ENCODE data around the gene PLEKHA7.

The PLEKHA7 gene

DNA sequence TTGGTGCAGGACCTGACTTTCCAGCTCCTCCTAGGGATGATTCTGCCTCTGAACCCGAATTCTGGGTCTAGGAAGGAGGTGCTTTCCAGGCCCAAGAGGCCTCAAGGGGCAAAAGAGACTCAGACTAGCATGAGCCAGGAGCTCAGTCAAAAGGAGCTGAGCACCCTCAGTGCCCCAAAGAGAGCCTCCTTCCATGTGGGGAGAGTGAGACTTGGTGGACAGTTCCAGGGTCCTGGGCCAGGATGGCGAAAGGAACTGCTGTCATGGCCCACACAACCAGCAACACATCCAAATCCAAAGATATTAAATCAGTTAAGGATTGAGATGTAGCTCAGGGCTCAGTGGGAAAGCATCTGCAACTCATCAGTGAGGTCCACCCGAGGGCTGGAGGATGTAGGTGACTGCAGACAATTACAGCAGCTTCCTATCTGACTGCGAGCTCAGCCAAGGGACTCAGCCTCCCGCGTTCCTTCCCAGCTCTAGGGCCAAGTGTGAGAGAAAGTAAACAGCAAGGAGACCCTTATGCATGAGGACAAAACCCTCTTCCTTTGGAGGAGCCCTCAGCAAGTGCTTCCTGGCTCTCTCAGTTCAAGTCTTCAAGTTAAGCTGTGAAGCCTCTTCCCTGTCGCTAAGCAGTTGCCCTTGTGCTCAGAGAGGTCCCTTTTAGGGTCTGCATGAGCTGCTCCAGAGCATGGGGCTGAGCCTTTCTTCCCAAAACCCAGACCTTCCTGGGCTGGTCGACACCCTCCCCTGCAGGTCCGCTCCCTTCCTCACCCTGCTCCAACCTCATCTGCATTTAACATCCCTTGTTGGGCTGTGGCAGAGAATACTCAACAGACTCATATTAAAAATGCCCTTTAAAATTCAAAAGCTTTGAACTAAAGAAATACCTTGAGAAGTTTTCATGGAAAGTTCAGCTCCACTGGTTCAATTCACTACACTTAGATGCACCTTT, 240.0 kb downstream of the PLEKHA7 start:
- DNase-seq (ENCODE audit: low read depth), result no peak

DNA sequence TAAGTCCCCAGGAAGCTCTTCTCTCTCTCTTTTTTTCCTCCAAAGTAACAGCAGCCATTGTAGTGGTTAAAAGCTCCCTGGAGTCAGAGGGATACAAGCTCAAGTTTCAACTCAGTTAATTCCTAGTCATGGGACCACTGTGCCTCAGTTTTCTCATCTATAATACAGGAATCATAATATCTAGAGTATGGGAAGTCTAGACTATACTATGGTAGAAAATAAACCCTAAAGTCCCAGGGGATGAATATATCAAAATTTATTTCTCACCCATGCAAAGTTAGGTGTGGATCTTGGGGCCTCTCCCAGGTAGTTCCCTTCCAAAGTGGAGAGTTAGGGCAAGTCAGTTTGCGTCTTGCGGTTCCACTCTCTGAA, 242.1 kb downstream of the PLEKHA7 start:
- no peak for DNase-seq (ENCODE audit: low read depth)

DNA sequence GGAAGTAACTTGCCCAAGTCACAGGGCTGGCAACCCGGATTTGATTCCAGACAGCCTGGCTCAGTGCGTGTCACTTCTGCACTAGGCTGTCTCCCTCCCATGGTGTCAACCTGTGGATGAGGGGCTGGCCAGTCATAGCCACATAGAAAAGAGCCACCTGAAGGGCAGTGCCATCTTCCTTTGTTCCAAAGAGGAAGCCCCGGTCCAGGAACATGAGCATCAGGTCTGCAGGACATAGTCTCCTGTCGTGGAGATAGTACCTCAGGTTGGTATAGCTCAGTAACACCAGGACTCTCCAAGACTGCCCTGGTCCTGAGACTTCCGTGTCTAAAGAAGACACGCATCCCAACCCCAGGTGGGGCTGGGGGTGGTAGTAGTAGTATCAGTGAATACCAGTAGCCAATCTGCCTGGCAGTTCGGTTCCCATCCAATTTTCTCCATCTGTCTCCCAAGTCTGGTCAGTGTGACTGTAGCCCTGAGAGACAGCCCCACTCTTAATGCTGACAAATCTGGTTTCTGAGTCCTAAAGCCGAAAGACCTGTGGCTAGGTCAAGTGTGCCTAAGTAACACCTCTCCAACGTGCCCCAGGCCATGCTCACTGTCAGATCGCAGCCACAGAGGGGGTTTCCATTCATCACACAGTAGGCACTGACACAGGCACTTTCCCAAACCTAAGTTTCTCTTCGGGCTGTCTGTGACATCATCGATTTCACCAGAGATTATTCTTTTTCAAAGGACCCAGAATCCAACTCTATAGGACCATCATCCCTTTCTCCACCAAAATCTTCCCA, 242.7 kb downstream of the PLEKHA7 start:
- no peak for DNase-seq (ENCODE audit: low read depth)

DNA sequence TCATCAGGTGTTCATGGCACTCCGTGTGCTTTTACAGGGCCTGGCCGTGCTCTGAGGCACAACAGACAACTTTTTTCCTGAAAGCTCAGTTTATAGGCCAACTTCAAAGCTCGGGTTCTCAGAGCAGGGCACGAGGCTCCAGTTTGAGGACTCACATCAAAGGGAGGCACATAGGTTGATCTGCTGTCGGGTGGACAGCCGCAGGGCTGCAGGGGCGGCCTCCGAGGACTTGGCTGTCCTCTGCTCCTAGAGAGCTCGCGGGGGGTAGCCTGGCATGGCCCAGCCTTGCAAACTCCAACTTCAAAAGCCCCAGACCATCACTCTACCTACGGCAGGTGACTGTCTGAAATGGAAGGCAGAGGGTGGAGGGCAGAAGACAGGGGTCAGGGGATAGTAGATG, 244.2 kb downstream of the PLEKHA7 start:
- no peak for DNase-seq (ENCODE audit: low read depth)

DNA sequence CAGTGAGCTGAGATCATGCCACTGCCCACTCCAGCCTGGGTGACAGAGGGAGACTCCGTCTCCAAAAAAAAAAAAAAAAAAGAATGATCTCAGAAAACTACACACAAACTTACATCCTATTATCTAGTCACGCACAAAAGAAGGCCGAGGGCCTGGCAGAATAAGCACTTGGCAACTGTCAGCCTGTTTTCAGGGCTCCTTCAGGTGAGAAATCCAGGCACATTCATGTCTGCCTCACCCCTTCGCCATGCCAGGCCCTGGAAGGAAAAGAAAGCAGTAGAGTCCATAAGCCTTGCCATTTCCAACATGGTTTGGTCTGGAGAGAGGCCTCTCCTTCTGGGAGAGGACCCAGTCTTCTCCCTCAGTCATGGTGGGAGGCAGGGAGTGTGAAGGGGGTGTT, 244.8 kb downstream of the PLEKHA7 start:
- no peak for DNase-seq (ENCODE audit: low read depth)

DNA sequence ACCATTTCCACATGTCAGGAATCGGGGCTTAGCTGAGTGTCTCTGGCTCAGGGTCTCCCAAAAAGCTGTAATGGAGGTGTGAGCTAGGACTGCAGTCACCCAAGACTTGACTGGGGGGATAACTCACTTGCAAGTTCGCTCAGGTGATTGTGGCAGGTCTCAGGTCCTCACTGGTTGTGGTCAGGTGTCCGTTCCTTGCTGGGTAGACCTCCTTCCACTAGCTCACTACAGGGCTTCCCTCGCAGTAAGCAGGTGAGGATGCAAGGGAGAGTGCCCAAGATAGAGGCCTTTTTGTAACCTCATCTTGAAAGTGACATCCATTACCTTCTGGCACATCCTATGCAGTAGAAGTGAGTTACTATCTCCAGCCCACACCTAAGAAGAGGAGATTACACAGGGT, 246.3 kb downstream of the PLEKHA7 start:
- DNase-seq (ENCODE audit: low read depth), result no peak

DNA sequence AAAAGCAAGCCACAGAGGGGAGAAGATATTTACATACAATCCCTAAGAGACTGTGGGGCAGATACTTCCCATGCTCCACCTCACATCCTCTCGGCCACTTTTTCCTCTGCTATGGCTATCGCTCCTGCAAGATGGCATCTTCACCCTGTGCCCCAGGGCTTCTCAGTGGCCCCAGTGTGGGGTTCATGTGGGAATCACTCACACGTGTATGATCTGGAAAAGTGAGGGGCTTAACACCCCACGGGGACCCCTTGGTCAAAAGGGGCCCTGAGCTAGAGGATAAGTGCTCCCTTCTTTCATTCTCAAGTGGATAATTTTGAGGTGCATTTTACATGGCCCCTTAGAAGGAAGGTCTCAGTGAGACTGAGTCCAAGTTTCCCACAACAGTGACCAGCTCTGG, 247.1 kb downstream of the PLEKHA7 start:
- DNase-seq (ENCODE audit: low read depth), result no peak

DNA sequence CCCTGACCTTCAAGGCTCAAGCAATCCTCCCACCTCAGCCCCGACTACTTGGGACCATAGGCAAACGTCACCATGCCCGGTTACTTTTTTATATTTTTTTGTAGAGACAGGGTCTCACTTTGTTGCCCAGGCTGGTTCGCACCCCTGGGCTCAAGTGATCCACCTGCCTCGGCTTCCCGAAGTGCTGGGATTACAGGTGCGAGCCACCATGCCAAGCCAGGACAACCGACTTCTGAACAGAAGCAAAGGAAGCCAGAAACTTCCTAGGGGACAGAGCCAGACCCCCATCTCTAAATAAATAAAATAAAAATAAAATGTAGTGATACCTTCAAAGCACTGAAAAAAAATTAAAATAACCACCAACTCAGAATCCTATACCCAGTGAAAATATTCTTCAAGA, 249.3 kb downstream of the PLEKHA7 start:
- DNase-seq (ENCODE audit: low read depth), result no peak

DNA sequence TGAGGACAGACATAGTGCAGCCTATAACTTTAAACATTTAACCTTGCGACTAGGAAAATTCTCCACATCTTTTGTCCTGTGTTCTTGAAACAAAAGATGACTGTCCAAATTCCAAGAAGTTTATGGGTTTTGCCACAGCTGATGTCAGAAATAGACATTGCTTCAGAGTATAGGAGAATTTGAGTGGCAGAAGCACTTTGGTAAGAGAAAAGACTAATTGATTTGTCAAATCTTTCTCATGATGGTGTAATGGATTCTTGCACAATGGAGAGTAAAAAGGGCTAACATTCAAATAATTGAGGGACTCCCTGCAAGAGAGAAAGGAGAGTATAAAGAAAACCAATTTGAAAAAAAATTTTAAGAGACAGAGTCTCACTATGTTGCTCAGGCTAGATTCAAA, 250.5 kb downstream of the PLEKHA7 start:
- DNase-seq (ENCODE audit: low read depth), result no peak

DNA sequence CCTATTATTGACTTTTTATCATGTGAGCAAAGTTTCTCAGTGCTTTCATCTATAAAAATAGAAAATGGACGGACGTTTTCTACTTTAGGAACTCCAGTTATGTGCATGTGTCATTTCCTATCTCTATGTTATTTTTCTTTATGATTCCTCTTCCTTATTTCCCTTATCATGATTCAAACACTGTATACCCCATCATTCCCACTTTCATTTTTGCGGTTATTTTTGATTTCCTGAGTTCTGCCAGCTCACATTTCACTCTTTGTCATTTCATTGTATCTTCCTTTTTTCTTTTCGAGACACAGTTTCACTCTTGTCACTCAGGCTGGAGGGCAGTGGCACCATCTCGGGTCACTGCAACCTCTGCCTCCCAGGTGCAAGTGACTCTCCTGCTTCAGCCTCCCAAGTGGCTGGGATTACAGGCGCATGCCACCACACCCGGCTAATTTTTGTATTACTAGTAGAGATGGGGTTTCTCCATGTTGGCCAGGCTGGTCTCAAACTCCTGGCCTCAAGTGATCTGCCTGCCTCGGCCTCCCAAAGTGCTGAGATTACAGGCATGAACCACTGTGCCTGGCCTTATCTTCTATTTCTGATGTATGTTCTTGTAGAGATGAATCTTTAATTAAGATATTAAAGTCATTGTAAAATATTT, 254.2 kb downstream of the PLEKHA7 start:
- no peak for DNase-seq (ENCODE audit: low read depth)

DNA sequence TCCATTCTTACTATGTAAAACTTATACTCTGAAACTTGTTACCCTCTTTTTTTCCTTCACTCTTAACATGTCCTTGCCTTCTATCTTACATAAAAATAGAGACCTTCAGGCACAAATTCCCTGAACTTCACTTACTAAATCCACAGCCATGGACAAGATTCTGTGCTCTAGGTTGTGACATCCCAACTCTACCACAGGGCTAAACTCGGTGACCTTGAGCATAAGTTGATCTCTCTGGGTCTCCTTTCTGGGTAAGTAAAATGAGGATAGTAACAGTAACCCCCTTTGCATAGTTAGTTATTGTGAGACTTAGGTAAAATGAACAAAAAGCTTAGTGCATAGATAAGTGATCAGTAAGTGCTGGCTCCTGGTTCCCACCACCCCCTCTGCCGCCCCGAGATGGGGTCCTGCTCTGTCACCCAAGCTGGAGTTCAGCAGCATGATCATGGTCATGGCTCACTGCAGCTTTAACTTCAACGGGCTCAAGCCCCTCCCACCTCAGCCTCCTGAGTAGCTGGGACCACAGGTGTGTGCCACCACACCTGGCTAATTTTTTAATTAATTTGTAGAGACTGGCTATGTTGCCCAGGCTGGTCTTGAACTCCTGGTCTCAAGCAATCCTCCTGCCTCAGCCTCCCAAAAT, 255.7 kb downstream of the PLEKHA7 start:
- no peak for DNase-seq (ENCODE audit: low read depth)

DNA sequence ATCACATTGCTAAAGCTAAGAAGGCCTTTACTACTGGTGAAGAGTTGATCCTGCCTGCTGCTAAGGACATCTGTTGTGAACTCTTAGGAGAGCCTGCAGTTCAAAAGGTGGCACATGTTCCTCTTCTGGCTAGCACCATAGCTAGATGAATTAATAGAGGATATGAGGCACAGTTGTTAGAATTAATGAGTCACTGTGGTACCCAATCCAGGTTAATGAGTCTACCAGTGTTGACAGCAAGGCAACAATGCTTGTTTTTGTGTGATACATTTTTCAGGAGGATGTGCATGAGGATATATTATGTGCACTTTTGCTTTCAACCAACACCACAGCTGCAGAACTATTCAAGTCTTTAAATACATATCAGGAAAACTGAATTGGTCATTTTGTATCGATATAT, 263.8 kb downstream of the PLEKHA7 start:
- DNase-seq (ENCODE audit: low read depth), result no peak

DNA sequence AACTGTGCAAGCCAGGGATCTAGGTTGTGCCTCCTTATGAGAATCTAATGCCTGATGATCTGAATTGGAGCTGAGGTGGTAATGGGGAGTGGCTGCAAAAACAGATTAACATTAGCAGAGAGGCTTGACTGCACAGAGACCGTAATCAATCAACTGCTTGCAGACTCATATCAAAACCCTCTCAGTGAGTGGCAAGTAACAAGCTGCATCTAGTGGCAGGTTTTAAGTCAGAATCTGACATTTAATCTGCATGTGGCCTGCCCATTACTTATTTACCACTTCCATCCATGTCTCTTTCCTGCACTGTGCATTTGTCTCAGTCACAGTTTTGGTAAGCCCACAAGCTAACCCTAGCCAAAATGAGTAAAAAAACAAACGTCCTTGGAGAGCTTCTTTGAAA, 264.5 kb downstream of the PLEKHA7 start:
- no peak for DNase-seq (ENCODE audit: low read depth)

DNA sequence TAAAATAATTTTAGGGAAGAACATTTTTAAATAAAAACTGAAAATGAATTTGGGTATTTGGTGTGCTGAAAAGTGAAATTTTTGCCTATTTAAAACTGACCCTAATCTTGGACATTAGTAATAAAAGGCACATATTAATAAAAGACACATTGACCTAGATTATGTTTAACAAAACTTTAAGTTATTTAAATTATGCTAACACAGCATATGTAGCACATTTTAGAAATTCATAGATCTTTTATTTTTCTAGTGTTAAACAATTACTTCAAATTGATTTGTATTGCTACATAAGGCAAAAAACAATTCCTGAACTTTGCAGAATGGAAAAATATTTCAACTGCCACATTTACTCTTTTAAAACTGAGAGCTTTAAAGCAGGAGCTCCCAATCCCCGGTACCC, 265.1 kb downstream of the PLEKHA7 start:
- DNase-seq (ENCODE audit: low read depth), result no peak

DNA sequence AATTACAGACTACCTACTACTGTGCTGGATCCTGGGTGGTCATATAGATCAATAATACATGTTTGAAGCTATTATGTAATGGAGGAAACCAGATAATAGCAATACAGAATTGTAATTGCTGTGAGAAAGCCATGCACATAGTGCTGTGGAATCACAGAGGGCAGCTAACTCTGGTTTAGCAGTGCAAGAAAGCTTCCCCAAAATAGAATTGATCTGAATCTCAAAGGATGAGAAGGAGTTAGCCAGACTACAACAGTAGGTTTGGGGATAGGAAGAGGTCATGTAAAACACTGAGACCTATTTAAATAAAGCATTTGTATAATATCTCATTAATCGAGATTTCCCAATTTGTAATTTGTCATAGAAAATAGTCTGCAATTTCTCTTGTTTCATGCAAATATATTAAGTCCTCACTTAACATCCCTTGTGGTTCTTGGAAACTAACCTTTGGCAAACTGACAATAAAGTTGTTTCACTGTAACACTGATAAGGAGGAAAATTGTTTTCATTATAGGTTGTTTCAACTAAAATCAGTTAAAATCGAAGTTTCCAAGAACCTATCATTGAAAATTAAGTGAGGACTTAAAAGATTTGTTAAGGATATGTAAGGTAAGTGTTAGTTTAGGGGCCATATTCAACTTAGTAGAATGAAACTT, 268.1 kb downstream of the PLEKHA7 start:
- no peak for DNase-seq (ENCODE audit: low read depth)

DNA sequence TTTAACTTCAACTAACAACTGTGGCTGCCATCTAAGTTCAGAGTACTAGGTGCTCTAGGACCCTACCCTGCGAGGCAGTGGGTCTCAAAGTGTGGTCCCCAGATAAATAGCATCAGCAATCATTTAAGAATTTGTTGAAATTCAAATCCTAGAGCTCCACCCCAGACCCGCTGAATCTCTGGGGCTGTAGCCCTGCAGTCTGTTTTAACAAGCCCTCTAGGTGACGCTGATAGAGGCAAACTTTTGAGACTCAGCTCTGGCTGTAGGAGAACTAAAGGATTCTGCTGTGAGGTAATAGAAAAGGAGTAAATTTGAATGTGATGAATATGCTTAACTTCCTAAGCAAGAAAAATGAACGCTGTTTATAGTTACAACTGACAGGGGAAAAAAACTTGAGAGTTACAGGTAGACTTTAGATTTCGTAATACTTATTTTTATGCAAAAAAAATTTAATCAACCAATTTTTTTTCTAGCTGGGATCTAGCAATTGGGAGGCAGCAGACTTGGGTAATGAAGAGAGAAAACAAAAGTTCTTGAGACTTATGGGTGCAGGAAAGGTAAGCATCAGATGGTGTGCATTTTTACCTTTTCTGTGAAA, 270.0 kb downstream of the PLEKHA7 start:
- DNase-seq (ENCODE audit: low read depth), result no peak

DNA sequence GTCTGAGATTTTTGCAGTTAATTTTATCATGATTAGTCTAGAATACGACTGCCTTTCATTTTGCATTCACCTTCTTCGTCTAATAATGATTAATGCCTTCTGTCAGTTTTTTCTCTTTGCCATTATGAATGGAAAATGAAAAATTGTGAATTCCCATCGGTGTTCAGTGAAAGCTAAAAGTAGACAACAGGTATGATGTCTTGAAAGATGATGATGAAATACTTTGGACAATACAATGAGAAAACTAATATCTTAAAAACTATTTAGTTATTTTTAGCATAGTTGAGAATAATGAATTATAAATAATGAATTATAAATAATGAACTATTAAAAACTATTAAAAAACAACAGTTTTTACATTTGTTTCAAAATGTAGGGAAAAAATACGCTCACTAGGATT, 270.7 kb downstream of the PLEKHA7 start:
- no peak for DNase-seq (ENCODE audit: low read depth)

DNA sequence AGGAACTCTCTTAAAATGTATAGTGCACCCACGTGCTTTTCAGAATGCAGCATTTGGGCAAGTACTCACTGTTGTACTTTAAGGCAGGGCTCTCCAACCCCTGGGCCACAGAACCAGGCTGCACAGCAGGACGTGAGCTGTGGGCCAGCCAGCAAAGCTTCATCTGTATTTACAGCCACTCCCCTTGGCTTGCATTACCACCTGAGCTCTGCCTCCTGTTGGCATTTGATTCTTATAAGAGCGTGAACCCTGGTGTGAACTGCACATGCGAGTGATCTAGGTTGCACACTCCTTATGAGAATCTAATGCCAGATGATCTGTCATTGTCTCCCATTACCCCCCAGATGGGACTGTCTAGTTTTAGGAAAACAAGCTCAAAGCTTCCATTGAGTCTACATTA, 272.7 kb downstream of the PLEKHA7 start:
- no peak for DNase-seq (ENCODE audit: low read depth)

DNA sequence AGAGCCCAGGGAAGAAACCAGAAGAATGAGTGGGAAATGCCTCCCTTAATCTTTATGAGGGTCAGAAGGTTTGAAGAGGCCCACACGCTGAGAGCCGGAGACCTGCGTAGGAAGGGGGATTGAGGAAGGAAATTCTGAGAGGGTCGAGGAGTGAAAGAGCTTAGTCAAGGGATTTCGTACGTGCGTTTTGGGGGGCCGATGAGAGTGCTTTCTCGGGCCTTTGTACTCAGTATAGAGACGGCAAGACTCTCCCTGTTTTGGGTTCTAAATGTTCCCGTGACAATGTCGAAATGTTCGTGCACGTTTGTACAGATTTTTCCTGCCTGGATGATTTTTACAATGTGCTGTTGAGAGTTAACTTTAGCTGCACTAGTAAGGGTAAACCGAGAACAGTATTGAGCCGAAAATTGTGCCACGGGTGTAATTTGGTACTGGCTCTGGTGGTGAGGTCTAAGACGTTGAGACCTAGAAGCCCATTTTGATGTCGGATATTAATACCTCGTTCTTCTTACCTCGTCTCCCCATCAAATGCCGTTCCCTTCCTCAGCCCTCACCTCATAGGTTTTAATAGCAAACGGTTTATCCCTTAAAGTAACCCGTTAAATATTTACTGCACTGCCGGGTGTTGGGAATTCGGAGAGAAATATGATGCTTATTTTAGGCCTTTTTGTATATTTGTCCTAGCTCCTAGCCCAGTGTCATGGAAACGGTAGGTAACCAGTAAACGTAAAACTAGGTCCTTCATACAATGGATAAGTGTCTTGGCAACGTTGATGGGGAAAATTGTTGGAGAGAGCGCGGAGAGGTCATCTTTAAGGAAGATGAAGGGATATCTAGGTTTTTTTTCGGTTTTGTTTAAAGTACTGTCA, 275.0 kb downstream of the PLEKHA7 start:
- no peak for DNase-seq (ENCODE audit: low read depth)

DNA sequence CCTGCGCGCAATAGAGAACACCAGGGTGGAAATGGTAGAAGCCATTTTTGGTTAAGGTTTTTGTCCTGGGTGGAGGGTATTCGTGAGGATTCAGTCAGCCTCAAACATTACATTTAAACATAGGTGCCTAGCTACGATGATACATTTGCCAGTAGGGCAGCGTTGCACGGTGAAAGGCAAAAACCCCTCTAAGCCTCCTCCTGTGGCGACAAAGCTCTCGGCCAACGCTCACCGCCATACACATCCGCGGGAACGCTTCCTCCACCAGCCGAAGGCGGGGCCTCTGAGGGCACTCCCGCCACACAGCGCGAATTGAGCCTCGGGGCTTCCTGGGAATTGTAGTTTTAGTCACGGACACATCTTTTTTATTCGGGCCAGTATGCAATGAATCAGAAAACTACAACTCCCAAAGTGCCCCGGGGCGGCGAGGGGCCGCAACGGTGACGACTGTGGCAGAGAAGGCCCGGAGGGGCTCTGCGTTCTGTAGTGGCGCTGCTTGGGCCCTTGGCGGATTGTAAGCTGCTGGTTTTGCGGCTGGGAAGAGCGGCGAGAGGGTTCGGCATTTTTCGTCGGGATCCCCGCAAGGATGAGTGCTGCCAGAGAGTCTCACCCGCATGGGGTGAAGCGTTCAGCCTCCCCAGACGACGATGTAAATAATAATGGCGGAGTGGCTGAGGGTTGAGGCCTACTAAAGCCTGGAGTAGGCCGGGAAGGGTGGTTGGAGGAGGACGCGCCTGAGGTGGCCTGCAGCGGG, 275.8 kb downstream of the PLEKHA7 start, which contains the start of gene C11orf58:
Gene C11orf58, plus strand, starts transcription at position 455 of the 754 bp plus-strand sequence. Its CDS starts 132 bp downstream, at position 587.
- peak; percentile 90 for DNase-seq (ENCODE audit: low read depth)
